HL-60 (cell line): ENCODE results near the gene TBPL1.

Source experiments
- GABPA ChIP-seq: IDR thresholded peaks from 2 replicates; pipeline ENCODE4 v1.6.1; 2012; ENCODE audit warnings: low read depth
- POLR2AphosphoS5 ChIP-seq: IDR thresholded peaks from 2 replicates; pipeline ENCODE4 v1.6.1; 2012; ENCODE audit warnings: low read depth
- REST ChIP-seq: IDR thresholded peaks from 2 replicates; pipeline ENCODE4 v1.6.1; 2012; ENCODE audit warnings: low read depth; ENCODE audit not compliant: insufficient replicate concordance
- SPI1 ChIP-seq: IDR thresholded peaks from 2 replicates; pipeline ENCODE4 v1.6.1; 2012; ENCODE audit warnings: low read depth, mild to moderate bottlenecking, borderline replicate concordance
- TF ChIP-seq, protein P1 (sequence below): IDR thresholded peaks from one replicate; pipeline ENCODE4 v1.5.1; 2011; ENCODE audit warnings: low read length, control low read depth, inconsistent platforms; ENCODE audit not compliant: insufficient read depth

DNA sequence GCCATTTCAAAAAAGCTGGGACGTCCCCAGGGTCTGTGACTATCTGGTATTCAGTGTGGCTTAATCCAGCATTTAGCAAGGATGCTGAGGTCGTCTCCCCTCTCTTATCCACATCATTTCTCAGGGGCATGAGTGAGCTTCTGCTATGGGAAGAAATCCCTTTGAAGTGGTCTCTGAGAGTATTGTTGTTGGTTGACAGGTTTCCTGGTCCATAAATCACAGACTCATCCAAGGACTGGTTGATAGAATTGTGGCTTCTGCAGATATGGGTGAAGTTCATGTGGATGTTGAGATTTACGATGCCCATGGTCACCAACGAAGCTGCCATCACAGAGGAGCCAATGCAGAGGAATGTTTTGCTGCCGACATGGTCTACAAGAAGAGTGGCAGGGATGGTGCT lies 75.4 kb downstream of the TBPL1 start:
- TF ChIP-seq, protein P1, sequence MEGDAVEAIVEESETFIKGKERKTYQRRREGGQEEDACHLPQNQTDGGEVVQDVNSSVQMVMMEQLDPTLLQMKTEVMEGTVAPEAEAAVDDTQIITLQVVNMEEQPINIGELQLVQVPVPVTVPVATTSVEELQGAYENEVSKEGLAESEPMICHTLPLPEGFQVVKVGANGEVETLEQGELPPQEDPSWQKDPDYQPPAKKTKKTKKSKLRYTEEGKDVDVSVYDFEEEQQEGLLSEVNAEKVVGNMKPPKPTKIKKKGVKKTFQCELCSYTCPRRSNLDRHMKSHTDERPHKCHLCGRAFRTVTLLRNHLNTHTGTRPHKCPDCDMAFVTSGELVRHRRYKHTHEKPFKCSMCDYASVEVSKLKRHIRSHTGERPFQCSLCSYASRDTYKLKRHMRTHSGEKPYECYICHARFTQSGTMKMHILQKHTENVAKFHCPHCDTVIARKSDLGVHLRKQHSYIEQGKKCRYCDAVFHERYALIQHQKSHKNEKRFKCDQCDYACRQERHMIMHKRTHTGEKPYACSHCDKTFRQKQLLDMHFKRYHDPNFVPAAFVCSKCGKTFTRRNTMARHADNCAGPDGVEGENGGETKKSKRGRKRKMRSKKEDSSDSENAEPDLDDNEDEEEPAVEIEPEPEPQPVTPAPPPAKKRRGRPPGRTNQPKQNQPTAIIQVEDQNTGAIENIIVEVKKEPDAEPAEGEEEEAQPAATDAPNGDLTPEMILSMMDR, result no peak
- no peak for TF ChIP-seq POLR2AphosphoS5
- TF ChIP-seq REST, result no peak
- no peak for TF ChIP-seq GABPA
- no peak for TF ChIP-seq SPI1
